H1 (cell line): ENCODE results near the gene VIT. TPM values are rescaled to one million over a fixed set of nuclear protein-coding genes. Genes with fewer than 3 reads are reported as not detected.

ENCODE experiments used
- CTCF ChIA-PET: fragments of 300-600 bp; sonication (Branson Sonifier 250); formaldehyde crosslinking; loops from one replicate; lab custom pipeline; 2021; ENCODE audit not compliant: partially characterized antibody; lab: Charles Lee
- POLR2A ChIA-PET: fragments of 300-600 bp; sonication (Branson Sonifier 250); formaldehyde crosslinking; loops from one replicate; lab custom pipeline; 2021; ENCODE audit warnings: inconsistent platforms; ENCODE audit not compliant: partially characterized antibody; lab: Charles Lee
- DNase-seq, 2 experiments: peaks; one replicate each; pipeline versions ENCODE4 v3.0.0 to v3.0.0-alpha.2; 2010 to 2022; ENCODE audit warnings: low spot score in 2 of 2, low read depth in 1 of 2, mixed read lengths in 1 of 2
- FAIRE-seq: peaks from 2 replicates; lab custom pipeline; 2011; peaks lifted over from hg19 to GRCh38; lab: Jason Lieb, UNC
- H2AFZ ChIP-seq: 2 replicates; pipeline ENCODE4 v1.8.1; 2012; ENCODE audit warnings: low read length, inconsistent platforms
- H2AK5ac ChIP-seq: 2 replicates; pipeline ENCODE4 v1.6.1; 2013; ENCODE audit warnings: low read depth, low read length
- H2BK120ac ChIP-seq: replicated peaks from 2 replicates; pipeline ENCODE3; 2013; ENCODE audit warnings: low read depth, low read length, inconsistent platforms
- H2BK12ac ChIP-seq: 2 replicates; pipeline ENCODE4 v1.6.1; 2013; ENCODE audit warnings: low read depth, low read length
- H2BK15ac ChIP-seq: 2 replicates; pipeline ENCODE4 v1.6.1; 2013; ENCODE audit warnings: low read length
- H2BK20ac ChIP-seq: 2 replicates; pipeline ENCODE4 v1.6.1; 2013; ENCODE audit warnings: low read length
- H2BK5ac ChIP-seq: 2 replicates; pipeline ENCODE4 v1.6.1; 2013; ENCODE audit warnings: low read depth, low read length
- H3K14ac ChIP-seq: 2 replicates; pipeline ENCODE4 v1.6.1; 2013; ENCODE audit warnings: inconsistent platforms; ENCODE audit not compliant: insufficient read length
- H3K18ac ChIP-seq: 2 replicates; pipeline ENCODE4 v1.6.1; 2013; ENCODE audit warnings: low read length; ENCODE audit errors: extremely low read depth
- H3K23ac ChIP-seq: 2 replicates; pipeline ENCODE4 v1.6.1; 2013; ENCODE audit warnings: inconsistent platforms; ENCODE audit not compliant: insufficient read length
- H3K23me2 ChIP-seq: 2 replicates; pipeline ENCODE4 v1.6.1; 2013; ENCODE audit warnings: low read depth, low read length
- H3K27ac ChIP-seq: 2 replicates; pipeline ENCODE4 v1.6.1; 2011; ENCODE audit warnings: low read depth, low read length, inconsistent platforms
- H3K27me3 ChIP-seq, 4 experiments: replicated peaks in 1 of 4; 1 replicate in 1 of 4; 2 replicates in 3 of 4; pipeline versions ENCODE4 v1.6.1 to v1.8.1; 2011 to 2013; ENCODE audit warnings: low read length in 3 of 4, mild to moderate bottlenecking in 3 of 4, inconsistent platforms in 2 of 4, mixed read lengths in 2 of 4, moderate library complexity in 1 of 4; ENCODE audit not compliant: control insufficient read depth in 3 of 4, insufficient read depth in 3 of 4; ENCODE audit errors: extremely low read depth in 1 of 4
- H3K36me3 ChIP-seq, 4 experiments: 2 replicates each; pipeline versions ENCODE4 v1.6.1 to v1.8.1; 2011 to 2013; ENCODE audit warnings: mild to moderate bottlenecking in 4 of 4, low read length in 3 of 4, moderate library complexity in 2 of 4, control low read depth in 1 of 4, inconsistent platforms in 1 of 4; ENCODE audit not compliant: insufficient read depth in 4 of 4, control insufficient read depth in 2 of 4
- H3K4ac ChIP-seq: replicated peaks from 2 replicates; pipeline ENCODE3; 2013; ENCODE audit warnings: low read length, low read depth, mixed read lengths, inconsistent platforms; ENCODE audit not compliant: insufficient read length
- H3K4me1 ChIP-seq, 4 experiments: replicated peaks in 1 of 4; 1 replicate in 1 of 4; 2 replicates in 3 of 4; pipeline versions ENCODE4 v1.6.1 to v1.8.1; 2011 to 2013; ENCODE audit warnings: low read length in 3 of 4, inconsistent platforms in 2 of 4, mixed read lengths in 1 of 4; ENCODE audit not compliant: insufficient read depth in 4 of 4, control insufficient read depth in 3 of 4
- H3K4me2 ChIP-seq, 2 experiments: 2 replicates each; pipeline versions ENCODE4 v1.6.1 to v1.8.1; 2011 to 2013; ENCODE audit warnings: low read depth in 2 of 2, low read length in 2 of 2, control low read depth in 1 of 2, inconsistent platforms in 1 of 2, mild to moderate bottlenecking in 1 of 2; ENCODE audit not compliant: insufficient read depth in 1 of 2
- H3K4me3 ChIP-seq, 4 experiments: fragments of 200-600, 300-600 bp in 1 of 4; sonication (generic), shearing (Covaris generic), sonication (Bioruptor Twin) in 1 of 4; 2 replicates each; pipeline versions ENCODE4 v1.5.1 to v1.8.1; 2011 to 2016; ENCODE audit warnings: low read length in 4 of 4, low read depth in 3 of 4, control low read depth in 2 of 4, inconsistent platforms in 2 of 4, mild to moderate bottlenecking in 2 of 4, mixed read lengths in 1 of 4, moderate library complexity in 1 of 4; ENCODE audit not compliant: insufficient read depth in 2 of 4; ENCODE audit errors: extremely low read depth in 1 of 4
- H3K56ac ChIP-seq: replicated peaks from 2 replicates; pipeline ENCODE3; 2013; ENCODE audit warnings: low read depth, mild to moderate bottlenecking, mixed read lengths, low read length, inconsistent platforms; ENCODE audit not compliant: insufficient read length
- H3K79me1 ChIP-seq: 2 replicates; pipeline ENCODE4 v1.6.1; 2013; ENCODE audit warnings: low read depth, low read length, control low read depth
- H3K79me2 ChIP-seq, 2 experiments: 2 replicates each; pipeline versions ENCODE4 v1.6.1 to v1.8.1; 2012 to 2013; ENCODE audit warnings: low read length in 2 of 2, mild to moderate bottlenecking in 2 of 2, inconsistent platforms in 1 of 2; ENCODE audit not compliant: insufficient read depth in 2 of 2, control insufficient read depth in 1 of 2
- H3K9ac ChIP-seq, 4 experiments: replicated peaks in 1 of 4; 1 replicate in 1 of 4; 2 replicates in 3 of 4; pipeline versions ENCODE4 v1.6.1 to v1.8.1; 2011 to 2013; ENCODE audit warnings: low read depth in 3 of 4, low read length in 3 of 4, control low read depth in 2 of 4, mild to moderate bottlenecking in 2 of 4, moderate library complexity in 2 of 4, inconsistent platforms in 1 of 4; ENCODE audit errors: extremely low read depth in 1 of 4
- H3K9me3 ChIP-seq, 2 experiments: 2 replicates each; pipeline versions ENCODE4 v1.6.1 to v1.8.1; 2012 to 2013; ENCODE audit warnings: mild to moderate bottlenecking in 2 of 2, moderate library complexity in 2 of 2, control low read depth in 1 of 2, inconsistent platforms in 1 of 2, low read depth in 1 of 2, low read length in 1 of 2, mixed read lengths in 1 of 2; ENCODE audit not compliant: insufficient read depth in 2 of 2
- H4K20me1 ChIP-seq, 2 experiments: replicated peaks in 1 of 2; 2 replicates each; pipeline versions ENCODE3 to v1.8.1; 2011 to 2013; ENCODE audit warnings: inconsistent platforms in 2 of 2, low read length in 2 of 2, mild to moderate bottlenecking in 1 of 2; ENCODE audit not compliant: insufficient read depth in 2 of 2, control insufficient read depth in 1 of 2
- H4K5ac ChIP-seq: 2 replicates; pipeline ENCODE4 v1.6.1; 2013; ENCODE audit warnings: low read length, low read depth, mixed read lengths, inconsistent platforms; ENCODE audit not compliant: insufficient read length
- H4K8ac ChIP-seq: 2 replicates; pipeline ENCODE4 v1.8.0; 2013; ENCODE audit warnings: mild to moderate bottlenecking, moderate library complexity, low read length, inconsistent platforms; ENCODE audit not compliant: insufficient read depth; ENCODE audit errors: extremely low read depth
- H4K91ac ChIP-seq: replicated peaks from 2 replicates; pipeline ENCODE3; 2013; ENCODE audit warnings: low read length, mixed read lengths, inconsistent platforms; ENCODE audit not compliant: insufficient read length
- BACH1 ChIP-seq: IDR thresholded peaks from 2 replicates; pipeline ENCODE4 v1.6.1; 2012; ENCODE audit warnings: low read length, improper control_type of control experiment
- CEBPB ChIP-seq: IDR thresholded peaks from 2 replicates; pipeline ENCODE4 v1.6.1; 2012; ENCODE audit warnings: low read depth, low read length
- CTBP2 ChIP-seq: IDR thresholded peaks from 2 replicates; pipeline ENCODE4 v1.7.0; 2011; ENCODE audit warnings: borderline replicate concordance, mild to moderate bottlenecking, moderate library complexity, mixed read lengths, low read length; ENCODE audit not compliant: insufficient read depth, insufficient read length
- EP300 ChIP-seq, 2 experiments: IDR thresholded peaks; 1 replicate in 1 of 2; 2 replicates in 1 of 2; pipeline ENCODE4 v1.6.1; 2011 to 2012; ENCODE audit warnings: low read depth in 2 of 2, low read length in 2 of 2, mild to moderate bottlenecking in 2 of 2, borderline replicate concordance in 1 of 2, inconsistent platforms in 1 of 2, moderate library complexity in 1 of 2
- MAFK ChIP-seq: IDR thresholded peaks from 2 replicates; pipeline ENCODE4 v1.6.1; 2012; ENCODE audit warnings: low read depth, mild to moderate bottlenecking, improper control_type of control experiment, low read length
- NRF1 ChIP-seq: IDR thresholded peaks from 2 replicates; pipeline ENCODE4 v1.6.1; 2011; ENCODE audit warnings: mild to moderate bottlenecking, low read depth, low read length, improper control_type of control experiment
- POU5F1 ChIP-seq: IDR thresholded peaks from 2 replicates; pipeline ENCODE4 v1.6.1; 2011; ENCODE audit warnings: low read depth, mild to moderate bottlenecking, low read length, moderate library complexity
- SP1 ChIP-seq: IDR thresholded peaks from 2 replicates; pipeline ENCODE4 v1.6.1; 2011; ENCODE audit warnings: low read depth, low read length
- TEAD4 ChIP-seq: IDR thresholded peaks from 2 replicates; pipeline ENCODE4 v1.6.1; 2012; ENCODE audit warnings: low read depth, low read length, inconsistent platforms, mixed read lengths
- YY1 ChIP-seq: IDR thresholded peaks from 2 replicates; pipeline ENCODE4 v1.6.1; 2011; ENCODE audit warnings: low read depth, mild to moderate bottlenecking, low read length
- WGBS, 2 experiments: shearing (Covaris generic) in 1 of 2; methylation state at CpG; one replicate each; pipeline versions ENCODE4 v1.1.6 to v1.1.7; 2013 to 2015; ENCODE audit warnings: low lambda C conversion rate in 2 of 2, mixed read lengths in 2 of 2, inconsistent platforms in 1 of 2, low coverage in 1 of 2, missing lambda C conversion rate in 1 of 2; ENCODE audit not compliant: insufficient replicate concordance in 2 of 2, insufficient coverage in 1 of 2, insufficient read length in 1 of 2; ENCODE audit errors: extremely low coverage in 1 of 2, missing lambda C conversion rate in 1 of 2; 5-methylcytosine and 5-hydroxymethylcytosine counted together
- polyA plus RNA-seq, 7 experiments: library from polyadenylated mRNA; depleted of rRNA in 3 of 7; stranded (reverse) in 5 of 7; unstranded in 2 of 7; fragments of >200 nt in 5 of 7; fragments of 200-250 nt in 2 of 7; gene quantifications; 1 replicate in 5 of 7; 2 replicates in 1 of 7; 4 replicates in 1 of 7; pipeline versions ENCODE4 v1.2.1 to v1.2.3, GENCODE V29; 2011 to 2013; ENCODE audit warnings: missing spikeins in 2 of 7, mixed read lengths in 2 of 7
- total RNA-seq: library from RNA; stranded (reverse); fragmentation: NEBNext Ultra II Directional; extraction: Animal tissue kit (Norgen Biotek cat#: 25700); gene quantifications from 2 replicates; pipeline ENCODE4 v1.2.1, GENCODE V29; 2021

The VIT gene
- total and polyA plus RNA-seq, 2 of the 8 experiments (the other 6 are each of a cell fraction or from before 2014, with no cell fraction given), result 0.03 TPM; not detected in 1

DNA sequence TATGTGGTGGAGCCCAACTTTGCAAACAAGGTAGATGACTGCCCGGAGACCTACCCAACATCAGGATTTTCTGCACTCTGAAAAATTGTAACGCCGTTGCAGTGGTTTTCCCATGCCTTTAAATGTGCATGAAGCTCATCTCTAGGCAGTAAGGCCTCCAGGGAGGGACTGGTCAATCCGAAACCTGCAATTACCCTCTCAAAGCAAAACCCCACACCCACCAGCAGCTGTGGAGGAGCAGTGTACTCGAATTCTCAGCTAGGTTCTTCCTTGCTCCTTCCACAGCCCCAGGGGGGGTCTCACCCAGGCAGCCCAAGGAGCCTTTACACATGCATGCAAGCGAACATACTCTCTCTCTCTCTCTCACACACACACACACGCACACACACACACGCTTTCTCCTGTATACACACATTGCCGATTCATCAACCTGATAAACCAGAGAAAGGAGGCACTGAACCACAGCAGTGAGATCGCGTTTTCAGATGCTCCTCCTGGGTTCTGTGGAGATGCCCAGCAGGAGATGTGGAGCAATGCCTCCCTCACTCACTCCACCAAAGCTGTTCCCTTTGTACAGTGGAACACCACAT is 109.2 kb downstream of the VIT start:
- ChIA-PET CTCF (interaction anchor here (1.0 to 2.1 kb wide), 7 partner anchors 10 to 1352 kb away, joined by 3 to 5 read pairs (median 4); no protein-coding TSS in a partner anchor), POLR2A (no interaction called here)
- Histone ChIP-seq H3K4me1 (no peaks in the 10 kb centered on the region), H3K9me3 (peaks cover 0 to 9% of the 10 kb centered on the region in 2 experiments; a peak in 1 of 4 replicates), H3K56ac (no peak overlapping the region), H3K4ac (no peak overlapping the region), H3K27me3 (no peaks in the 10 kb centered on the region; a peak in 1 of 7 replicates), H4K5ac (no peak overlapping the region), H2BK15ac (no peak overlapping the region), H3K23me2 (no peaks in the 10 kb centered on the region), H3K18ac (no peak overlapping the region), H2BK5ac (no peak overlapping the region), H2BK120ac (no peak overlapping the region), H3K9ac (no peak overlapping the region), H3K27ac (no peak overlapping the region), H3K4me3 (no peak overlapping the region), H4K91ac (no peak overlapping the region), H3K14ac (no peak overlapping the region), H4K8ac (no peak overlapping the region; the same call in 1 of the 2 replicates), H3K36me3 (no peaks in the 10 kb centered on the region), H3K79me2 (no peaks in the 10 kb centered on the region), H2AFZ (peak overlapping the region; percentile 73; the same call in 1 of the 2 replicates), H4K20me1 (no peaks in the 10 kb centered on the region), H3K4me2 (no peak overlapping the region), H3K23ac (no peak overlapping the region), H2AK5ac (no peak overlapping the region), H2BK12ac (no peak overlapping the region; the same call in 1 of the 2 replicates), H2BK20ac (no peak overlapping the region), H3K79me1 (no peaks in the 10 kb centered on the region)
- FAIRE-seq (no peak), DNase-seq (no peak)
- 89 to 100% methylated on average over 1 to 11 of the region's 11 CpGs for WGBS, 2 experiments
- TF ChIP-seq CTBP2, result no peak
- no peak for TF ChIP-seq TEAD4
- no peak for TF ChIP-seq YY1
- no peak for TF ChIP-seq CEBPB
- TF ChIP-seq EP300 (IDR thresholded peaks at IDR 0.05; ENCODE audit: borderline replicate concordance in 1 of 2, low read depth in 2 of 2, low read length in 2 of 2), result no peak
- TF ChIP-seq SP1, result no peak
- no peak for TF ChIP-seq BACH1
- TF ChIP-seq POU5F1, result no peak
- no peak for TF ChIP-seq MAFK
- no peak for TF ChIP-seq NRF1
